NCI-H446 (cell line): ENCODE results near the gene SMIM36.
"Not testable (repeated sequence)": the region's sequence is repeated elsewhere in the genome, so short reads cannot be mapped to it uniquely, and the experiment has no call there.

Experiments used
- DNase-seq, 2 experiments: peaks; one replicate each; lab custom pipeline; 2025; lab: John Stamatoyannopoulos, UW

The SMIM36 gene

GRCh38 chr17:55510986-55511721 is at the start of gene SMIM36:
TSS of gene SMIM36 (minus strand) at chr17:55511452.
- DNase-seq, result no peak

GRCh38 chr17:55555772-55556171 is 44.5 kb upstream of the SMIM36 start:
- no peak for DNase-seq

- no peak for DNase-seq
Measured at GRCh38 chr17:55549140-55549539, 37.9 kb upstream of the SMIM36 start.

GRCh38 chr17:55546991-55547664 is 35.9 kb upstream of the SMIM36 start:
- no peak for DNase-seq

- no peak for DNase-seq
Measured at GRCh38 chr17:55546481-55546880, 35.2 kb upstream of the SMIM36 start.

- DNase-seq, result no peak
Measured at GRCh38 chr17:55545806-55546205, 34.6 kb upstream of the SMIM36 start.

- DNase-seq, result no peak
Measured at GRCh38 chr17:55543709-55544108, 32.5 kb upstream of the SMIM36 start.

- DNase-seq, result peak in 1 of 2 experiments; percentile 28
Measured at GRCh38 chr17:55540414-55541091, 29.3 kb upstream of the SMIM36 start.

GRCh38 chr17:55536205-55536604 is 25.0 kb upstream of the SMIM36 start:
- DNase-seq, result no peak

- no peak for DNase-seq
Measured at GRCh38 chr17:55533608-55534007, 22.4 kb upstream of the SMIM36 start.

- DNase-seq, result no peak
Measured at GRCh38 chr17:55532670-55533069, 21.4 kb upstream of the SMIM36 start.

GRCh38 chr17:55531053-55531728 is 19.9 kb upstream of the SMIM36 start:
- DNase-seq, result no peak

GRCh38 chr17:55530064-55530463 is 18.8 kb upstream of the SMIM36 start:
- DNase-seq, result no peak

GRCh38 chr17:55527540-55528118 is 16.4 kb upstream of the SMIM36 start:
- DNase-seq, result peak; percentile 12 to 57

GRCh38 chr17:55524440-55525220 is 13.4 kb upstream of the SMIM36 start:
- no peak for DNase-seq

- not testable (repeated sequence) for DNase-seq
Measured at GRCh38 chr17:55523032-55523431, 11.8 kb upstream of the SMIM36 start.

- DNase-seq, result no peak
Measured at GRCh38 chr17:55521186-55521585, 9.9 kb upstream of the SMIM36 start.

GRCh38 chr17:55520402-55520801 is 9.2 kb upstream of the SMIM36 start:
- no peak for DNase-seq

- DNase-seq, result no peak
Measured at GRCh38 chr17:55518510-55518909, 7.3 kb upstream of the SMIM36 start.

- peak; percentile 56 to 76 for DNase-seq
Measured at GRCh38 chr17:55513885-55514590, 2.8 kb upstream of the SMIM36 start.

GRCh38 chr17:55507669-55508068 is 3.6 kb downstream of the SMIM36 start:
- DNase-seq, result not testable (repeated sequence)
